K562 (cell line): Measurements from ENCODE around the gene PYGM. TPM values are rescaled to one million over a fixed set of nuclear protein-coding genes. Genes with fewer than 3 reads are reported as not detected.

ENCODE experiments used
- BCOR ChIP-seq: fragments of 450-650 bp; IDR thresholded peaks from 2 replicates; pipeline ENCODE4 v1.6.1; 2016
- CBX1 ChIP-seq: sonication (generic); IDR thresholded peaks from 2 replicates; pipeline ENCODE4 v1.6.1; 2016; ENCODE audit warnings: antibody characterized with exemption, low read depth, mild to moderate bottlenecking
- CC2D1A ChIP-seq: fragments of 450-650 bp; IDR thresholded peaks from 2 replicates; pipeline ENCODE4 v1.6.1; 2017; ENCODE audit warnings: mild to moderate bottlenecking
- MAZ ChIP-seq, 2 experiments: fragments of 450-650 bp in 1 of 2; sonication (generic) in 1 of 2; formaldehyde crosslinking; IDR thresholded peaks in 1 of 2; conservative IDR thresholded peaks in 1 of 2; 2 replicates each; pipeline versions ENCODE4 v1.4.0 to v1.5.0; 2020; ENCODE audit warnings: mild to moderate bottlenecking in 1 of 2, missing genetic modification reagents in 1 of 2
- MIER1 ChIP-seq: fragments of 450-650 bp; IDR thresholded peaks from 2 replicates; pipeline ENCODE4 v1.6.1; 2016; ENCODE audit warnings: antibody characterized with exemption, mild to moderate bottlenecking, low read depth
- PHF8 ChIP-seq: fragments of 200-600 bp; sonication (generic); IDR thresholded peaks from 2 replicates; pipeline ENCODE4 v1.6.1; 2012; ENCODE audit warnings: mixed run types, mild to moderate bottlenecking, inconsistent platforms, low read length, moderate library complexity, borderline replicate concordance
- ZKSCAN8 ChIP-seq: fragments of 200-800 bp; sonication (Bioruptor generic); IDR thresholded peaks from 2 replicates; pipeline ENCODE4 v1.6.1; 2016; ENCODE audit warnings: missing genetic modification characterization, missing compliant biosample characterization
- ZNF121 ChIP-seq: sonication (generic); formaldehyde crosslinking; conservative IDR thresholded peaks from 2 replicates; pipeline ENCODE4 v1.8.0; 2022; ENCODE audit warnings: missing genetic modification reagents
- ZNF133 ChIP-seq: fragments of 250-450 bp; sonication (Bioruptor Pico); IDR thresholded peaks from 2 replicates; pipeline ENCODE4 v1.4.0; 2020; ENCODE audit warnings: mild to moderate bottlenecking
- polyA plus RNA-seq, 8 experiments: library from polyadenylated mRNA; depleted of rRNA in 4 of 8; stranded (reverse) in 5 of 8; unstranded in 3 of 8; fragments of >200 nt; fragmentation: Nextera tagmentation in 2 of 8; fragmentation: Illumina TruSeq in 1 of 8; extraction: Ambion mirVana in 2 of 8; extraction: Trizol in 1 of 8; gene quantifications; 2 replicates each; pipeline versions ENCODE4 v1.2.1 to v1.2.3, GENCODE V29; 2011 to 2014; ENCODE audit warnings: inconsistent platforms in 1 of 8, missing spikeins in 1 of 8
- total RNA-seq, 7 experiments: library from RNA; depleted of rRNA in 6 of 7; stranded (reverse); fragments of >200 nt in 6 of 7; fragmentation: Illumina TruSeq in 2 of 7; extraction: Trizol in 2 of 7; gene quantifications; 2 replicates each; pipeline versions ENCODE4 v1.2.1 to v1.2.3, GENCODE V29; 2011 to 2021; ENCODE audit warnings: low replicate concordance in 1 of 7
- TF ChIP-seq, protein P1 (sequence below), 2 experiments: fragments of 450-650 bp; formaldehyde crosslinking in 1 of 2; IDR thresholded peaks; 2 replicates each; pipeline versions ENCODE4 v1.4.0 to v1.6.1; 2014 to 2020; ENCODE audit warnings: mild to moderate bottlenecking in 2 of 2, borderline replicate concordance in 1 of 2, low read depth in 1 of 2
- TF ChIP-seq, protein P2 (sequence below): fragments of 250-450 bp; sonication (Bioruptor Pico); IDR thresholded peaks from 2 replicates; pipeline ENCODE4 v1.8.0; 2021; ENCODE audit warnings: borderline replicate concordance, mild to moderate bottlenecking, moderate library complexity; ENCODE audit not compliant: poor library complexity, severe bottlenecking
- TF ChIP-seq, protein P3 (sequence below): fragments of 450-650 bp; IDR thresholded peaks from 2 replicates; pipeline ENCODE4 v1.6.1; 2016; ENCODE audit warnings: antibody characterized with exemption
- TF ChIP-seq, protein P4 (sequence below): IDR thresholded peaks from 2 replicates; pipeline ENCODE4 v1.6.1; 2014; ENCODE audit warnings: antibody characterized with exemption

The PYGM gene
- total and polyA plus RNA-seq, 9 of the 15 experiments (the other 6 are each of a cell fraction or from before 2014, with no cell fraction given) = 0.07 to 1.5 (median 0.68) TPM

DNA sequence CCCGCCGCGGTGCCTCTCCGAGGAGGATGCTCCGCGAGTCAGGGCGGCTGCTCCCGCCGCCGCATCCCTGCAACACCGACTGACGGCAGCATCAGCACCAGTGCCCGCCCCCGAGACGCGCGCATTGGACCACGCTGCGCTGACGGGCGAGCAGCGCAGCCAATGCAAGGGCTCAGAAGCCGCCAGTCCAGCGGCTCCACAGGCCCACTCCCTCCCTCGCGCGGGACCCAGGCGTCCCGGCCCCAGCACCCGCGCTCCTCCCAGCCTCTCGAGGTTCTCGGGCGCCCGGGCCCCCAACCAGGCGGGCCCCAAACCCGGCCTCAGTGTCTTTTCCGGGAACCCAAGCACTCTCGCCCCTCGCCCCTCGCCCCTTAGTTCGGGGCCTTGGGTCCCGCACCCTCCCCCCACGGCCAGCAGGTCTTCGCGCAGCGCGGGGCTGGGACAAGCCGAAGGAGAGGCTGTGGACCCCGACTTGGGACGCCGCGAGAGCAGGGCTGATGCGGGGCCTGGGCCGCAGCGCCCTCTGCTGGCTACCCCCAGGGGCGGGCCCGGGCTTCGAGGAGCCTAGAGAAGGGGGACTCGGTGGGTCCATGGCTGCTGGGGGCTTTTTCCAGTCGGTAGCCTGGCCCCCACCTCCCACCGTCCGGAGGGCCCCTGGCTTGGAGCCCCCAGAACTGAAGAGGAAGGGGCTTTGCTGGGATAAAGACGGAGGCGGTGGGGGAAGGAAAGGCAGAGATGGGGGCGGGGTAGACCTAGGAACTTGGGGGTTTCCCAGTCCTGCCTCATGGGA is 36.5 kb downstream of the PYGM start, which contains the start of gene NRXN2 (continued):
- TF ChIP-seq, protein P1, sequence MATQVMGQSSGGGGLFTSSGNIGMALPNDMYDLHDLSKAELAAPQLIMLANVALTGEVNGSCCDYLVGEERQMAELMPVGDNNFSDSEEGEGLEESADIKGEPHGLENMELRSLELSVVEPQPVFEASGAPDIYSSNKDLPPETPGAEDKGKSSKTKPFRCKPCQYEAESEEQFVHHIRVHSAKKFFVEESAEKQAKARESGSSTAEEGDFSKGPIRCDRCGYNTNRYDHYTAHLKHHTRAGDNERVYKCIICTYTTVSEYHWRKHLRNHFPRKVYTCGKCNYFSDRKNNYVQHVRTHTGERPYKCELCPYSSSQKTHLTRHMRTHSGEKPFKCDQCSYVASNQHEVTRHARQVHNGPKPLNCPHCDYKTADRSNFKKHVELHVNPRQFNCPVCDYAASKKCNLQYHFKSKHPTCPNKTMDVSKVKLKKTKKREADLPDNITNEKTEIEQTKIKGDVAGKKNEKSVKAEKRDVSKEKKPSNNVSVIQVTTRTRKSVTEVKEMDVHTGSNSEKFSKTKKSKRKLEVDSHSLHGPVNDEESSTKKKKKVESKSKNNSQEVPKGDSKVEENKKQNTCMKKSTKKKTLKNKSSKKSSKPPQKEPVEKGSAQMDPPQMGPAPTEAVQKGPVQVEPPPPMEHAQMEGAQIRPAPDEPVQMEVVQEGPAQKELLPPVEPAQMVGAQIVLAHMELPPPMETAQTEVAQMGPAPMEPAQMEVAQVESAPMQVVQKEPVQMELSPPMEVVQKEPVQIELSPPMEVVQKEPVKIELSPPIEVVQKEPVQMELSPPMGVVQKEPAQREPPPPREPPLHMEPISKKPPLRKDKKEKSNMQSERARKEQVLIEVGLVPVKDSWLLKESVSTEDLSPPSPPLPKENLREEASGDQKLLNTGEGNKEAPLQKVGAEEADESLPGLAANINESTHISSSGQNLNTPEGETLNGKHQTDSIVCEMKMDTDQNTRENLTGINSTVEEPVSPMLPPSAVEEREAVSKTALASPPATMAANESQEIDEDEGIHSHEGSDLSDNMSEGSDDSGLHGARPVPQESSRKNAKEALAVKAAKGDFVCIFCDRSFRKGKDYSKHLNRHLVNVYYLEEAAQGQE (IDR thresholded peaks at IDR 0.05; ENCODE audit: borderline replicate concordance) = peak; percentile 74
- TF ChIP-seq, protein P1 (CRISPR knock-in tag; IDR thresholded peaks at IDR 0.05; ENCODE audit: low read depth) = no peak
- TF ChIP-seq, protein P2, sequence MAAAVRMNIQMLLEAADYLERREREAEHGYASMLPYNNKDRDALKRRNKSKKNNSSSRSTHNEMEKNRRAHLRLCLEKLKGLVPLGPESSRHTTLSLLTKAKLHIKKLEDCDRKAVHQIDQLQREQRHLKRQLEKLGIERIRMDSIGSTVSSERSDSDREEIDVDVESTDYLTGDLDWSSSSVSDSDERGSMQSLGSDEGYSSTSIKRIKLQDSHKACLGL (CRISPR knock-in tag) = no peak
- TF ChIP-seq BCOR (peak; percentile 37; the same call in 1 of the 2 replicates), CC2D1A (peak; percentile 37; the same call in 1 of the 2 replicates), PHF8 (peak; percentile 21; the same call in 1 of the 2 replicates), MIER1 (peak; percentile 17; the same call in 1 of the 2 replicates), CBX1 (peak; percentile 48; the same call in 1 of the 2 replicates), MAZ (CRISPR knock-in tag; conservative IDR thresholded peaks at IDR 0.05 in 1 of 2, IDR thresholded peaks at IDR 0.05 in 1 of 2) (peak; percentile 48 to 83; a peak in 3 of 4 replicates), ZNF121 (CRISPR knock-in tag) (no peak), ZNF133 (no peak), ZKSCAN8 (CRISPR knock-in tag) (no peak)
- TF ChIP-seq, protein P3, sequence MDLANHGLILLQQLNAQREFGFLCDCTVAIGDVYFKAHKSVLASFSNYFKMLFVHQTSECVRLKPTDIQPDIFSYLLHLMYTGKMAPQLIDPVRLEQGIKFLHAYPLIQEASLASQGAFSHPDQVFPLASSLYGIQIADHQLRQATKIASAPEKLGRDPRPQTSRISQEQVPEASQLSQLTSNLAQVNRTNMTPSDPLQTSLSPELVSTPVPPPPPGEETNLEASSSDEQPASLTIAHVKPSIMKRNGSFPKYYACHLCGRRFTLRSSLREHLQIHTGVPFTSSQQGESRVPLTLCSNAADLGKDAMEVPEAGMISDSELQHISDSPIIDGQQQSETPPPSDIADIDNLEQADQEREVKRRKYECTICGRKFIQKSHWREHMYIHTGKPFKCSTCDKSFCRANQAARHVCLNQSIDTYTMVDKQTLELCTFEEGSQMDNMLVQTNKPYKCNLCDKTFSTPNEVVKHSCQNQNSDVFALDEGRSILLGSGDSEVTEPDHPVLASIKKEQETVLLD = 0 out of 2 replicates have a peak, but pooled peaks have one; percentile 15
- TF ChIP-seq, protein P4, sequence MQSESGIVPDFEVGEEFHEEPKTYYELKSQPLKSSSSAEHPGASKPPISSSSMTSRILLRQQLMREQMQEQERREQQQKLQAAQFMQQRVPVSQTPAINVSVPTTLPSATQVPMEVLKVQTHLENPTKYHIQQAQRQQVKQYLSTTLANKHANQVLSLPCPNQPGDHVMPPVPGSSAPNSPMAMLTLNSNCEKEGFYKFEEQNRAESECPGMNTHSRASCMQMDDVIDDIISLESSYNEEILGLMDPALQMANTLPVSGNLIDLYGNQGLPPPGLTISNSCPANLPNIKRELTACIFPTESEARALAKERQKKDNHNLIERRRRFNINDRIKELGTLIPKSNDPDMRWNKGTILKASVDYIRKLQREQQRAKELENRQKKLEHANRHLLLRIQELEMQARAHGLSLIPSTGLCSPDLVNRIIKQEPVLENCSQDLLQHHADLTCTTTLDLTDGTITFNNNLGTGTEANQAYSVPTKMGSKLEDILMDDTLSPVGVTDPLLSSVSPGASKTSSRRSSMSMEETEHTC = 0 out of 2 replicates have a peak, but pooled peaks have one; percentile 18
